ENCODE data around the gene GOLGA7B. TPM values are rescaled to one million over a fixed set of nuclear protein-coding genes. Genes with fewer than 3 reads are reported as not detected.
A peak's percentile ranks its signal among the peaks of the same experiment; 100 is the strongest.

Gene GOLGA7B
- total and polyA plus RNA-seq, 8 donors, result 0.17 to 1.9 (median 0.49) TPM

DNA sequence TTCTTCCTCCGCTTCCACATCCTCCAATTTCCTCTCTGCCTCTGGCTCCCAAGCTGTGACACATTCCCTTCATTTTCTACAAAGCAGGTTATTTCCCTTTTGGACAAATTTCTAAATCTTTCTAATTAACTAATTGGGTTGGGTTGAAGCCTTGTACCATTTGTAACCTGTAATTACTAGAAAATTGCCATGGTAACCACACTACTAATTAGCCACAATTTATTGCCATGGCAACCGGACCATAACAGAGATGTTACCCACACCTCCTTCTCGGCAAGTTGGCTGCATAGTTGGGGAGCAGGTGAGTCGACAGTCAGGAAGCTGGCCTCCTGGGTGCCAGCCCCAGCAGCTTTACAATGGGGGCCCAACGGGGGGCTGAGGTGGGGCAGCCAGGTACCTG is 61.6 kb downstream of the GOLGA7B start:
- H3K4me1 ChIP-seq, result peaks cover 0 to 2% of the 10 kb centered on the region in 2 donors
- H3K27ac ChIP-seq, result no peak overlapping the region
- DNase-seq (no peak), ATAC-seq (no peak)
- H3K9me3 ChIP-seq, result no peaks in the 10 kb centered on the region
- H3K4me3 ChIP-seq, result no peak overlapping the region
- TF ChIP-seq, protein P1, sequence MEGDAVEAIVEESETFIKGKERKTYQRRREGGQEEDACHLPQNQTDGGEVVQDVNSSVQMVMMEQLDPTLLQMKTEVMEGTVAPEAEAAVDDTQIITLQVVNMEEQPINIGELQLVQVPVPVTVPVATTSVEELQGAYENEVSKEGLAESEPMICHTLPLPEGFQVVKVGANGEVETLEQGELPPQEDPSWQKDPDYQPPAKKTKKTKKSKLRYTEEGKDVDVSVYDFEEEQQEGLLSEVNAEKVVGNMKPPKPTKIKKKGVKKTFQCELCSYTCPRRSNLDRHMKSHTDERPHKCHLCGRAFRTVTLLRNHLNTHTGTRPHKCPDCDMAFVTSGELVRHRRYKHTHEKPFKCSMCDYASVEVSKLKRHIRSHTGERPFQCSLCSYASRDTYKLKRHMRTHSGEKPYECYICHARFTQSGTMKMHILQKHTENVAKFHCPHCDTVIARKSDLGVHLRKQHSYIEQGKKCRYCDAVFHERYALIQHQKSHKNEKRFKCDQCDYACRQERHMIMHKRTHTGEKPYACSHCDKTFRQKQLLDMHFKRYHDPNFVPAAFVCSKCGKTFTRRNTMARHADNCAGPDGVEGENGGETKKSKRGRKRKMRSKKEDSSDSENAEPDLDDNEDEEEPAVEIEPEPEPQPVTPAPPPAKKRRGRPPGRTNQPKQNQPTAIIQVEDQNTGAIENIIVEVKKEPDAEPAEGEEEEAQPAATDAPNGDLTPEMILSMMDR (IDR thresholded peaks at IDR 0.05), result no peak
- peaks cover 0 to 37% of the 10 kb centered on the region in 2 donors for H3K27me3 ChIP-seq
- intact Hi-C loops (cut with DNase I), result loop anchor here in 1 of 2 donors (5.0 kb wide), 1 partner anchor 131 kb away; no protein-coding TSS in a partner anchor
- no peaks in the 10 kb centered on the region for H3K36me3 ChIP-seq

DNA sequence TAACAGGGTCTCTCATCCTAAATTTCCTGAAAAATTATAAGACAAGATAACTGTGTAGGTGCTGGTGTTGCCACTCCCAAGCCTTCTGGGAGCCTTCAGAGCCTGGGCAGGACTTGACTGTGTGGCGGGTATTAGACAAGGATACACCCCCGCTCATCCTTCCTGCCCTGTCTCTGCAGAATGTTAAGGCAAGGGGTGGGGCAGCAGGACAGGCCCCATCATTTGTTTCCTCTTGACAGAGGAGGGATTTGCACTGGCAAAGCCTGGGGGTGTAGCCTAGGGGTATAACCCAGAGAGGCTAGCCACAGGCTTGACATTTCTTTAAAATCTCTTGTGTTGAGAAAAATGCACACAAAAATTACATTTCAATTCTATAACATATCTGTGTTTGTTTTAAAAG is 63.5 kb downstream of the GOLGA7B start:
- Histone ChIP-seq H3K36me3 (no peaks in the 10 kb centered on the region), H3K9me3 (no peaks in the 10 kb centered on the region), H3K27me3 (peaks cover 0 to 36% of the 10 kb centered on the region in 2 donors), H3K4me3 (no peak overlapping the region), H3K27ac (no peak overlapping the region), H3K4me1 (peaks cover 0 to 2% of the 10 kb centered on the region in 2 donors)
- DNase-seq (no peak), ATAC-seq (no peak)
- TF ChIP-seq, protein P1 (IDR thresholded peaks at IDR 0.05), result no peak
- intact Hi-C loops (cut with DNase I), result loop anchor here in 1 of 2 donors (5.0 kb wide), 1 partner anchor 129 kb away; no protein-coding TSS in a partner anchor

DNA sequence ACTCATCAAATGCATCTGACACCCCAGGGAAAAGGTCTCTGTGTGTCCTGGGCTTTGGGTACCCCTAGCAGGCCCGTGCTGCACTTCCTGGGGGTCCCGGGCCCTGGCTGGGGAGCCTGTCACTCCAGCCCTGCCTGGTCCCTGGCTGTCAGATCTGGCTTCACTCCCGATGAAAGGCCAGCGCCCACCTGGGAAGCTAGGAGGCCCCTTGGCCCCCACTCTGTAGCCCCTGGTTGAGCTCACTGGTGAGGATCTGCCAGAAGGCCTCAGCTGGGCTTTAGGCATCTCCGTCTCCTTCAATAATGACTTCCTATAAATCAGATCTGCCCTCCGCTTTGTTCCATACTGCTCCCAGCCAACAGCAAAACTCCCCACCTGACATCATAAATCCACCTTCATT is 64.0 kb downstream of the GOLGA7B start:
- Histone ChIP-seq H3K9me3 (no peaks in the 10 kb centered on the region), H3K4me3 (no peak overlapping the region), H3K27me3 (peaks cover 0 to 36% of the 10 kb centered on the region in 2 donors), H3K36me3 (no peaks in the 10 kb centered on the region), H3K4me1 (peaks cover 0 to 2% of the 10 kb centered on the region in 2 donors), H3K27ac (no peak overlapping the region)
- intact Hi-C loops (cut with DNase I), result loop anchor here in 1 of 2 donors (5.0 kb wide), 1 partner anchor 129 kb away; no protein-coding TSS in a partner anchor
- DNase-seq, result no peak
- ATAC-seq, result no peak
- TF ChIP-seq, protein P1 (IDR thresholded peaks at IDR 0.05), result no peak

DNA sequence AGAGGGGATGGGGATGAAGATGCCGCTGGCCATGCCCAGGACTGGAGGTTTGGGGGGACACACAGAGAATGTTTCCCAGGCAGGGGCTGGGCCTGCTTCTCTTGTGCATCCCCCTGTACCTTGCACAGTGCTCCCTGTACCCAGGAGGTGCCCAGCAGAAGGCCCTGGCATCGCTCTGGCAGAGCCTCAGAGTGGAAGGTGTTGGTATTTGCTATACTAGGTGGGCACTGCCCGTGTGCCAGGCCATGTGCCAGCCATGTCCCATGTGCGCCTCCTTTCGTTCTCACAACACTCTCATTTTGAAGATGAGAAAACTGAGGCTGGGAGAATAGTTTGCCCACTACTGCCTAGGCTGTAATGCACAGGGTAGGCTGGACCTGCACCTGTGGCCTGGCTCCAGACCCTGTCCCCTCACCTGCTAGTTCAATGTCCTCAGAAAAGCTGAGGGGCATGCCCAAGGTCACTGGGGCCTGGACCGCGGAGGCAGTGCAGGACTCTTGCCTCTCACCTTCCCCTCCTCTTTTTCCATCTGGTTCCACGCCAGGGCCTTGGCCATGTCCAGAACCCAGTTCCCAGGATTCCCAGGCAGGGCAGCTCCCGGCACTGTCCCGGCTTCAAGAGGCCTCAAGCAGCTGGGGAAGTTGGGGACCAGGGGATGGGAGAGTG is 64.7 kb downstream of the GOLGA7B start:
- no peak overlapping the region for H3K4me3 ChIP-seq
- DNase-seq (no peak), ATAC-seq (peak; percentile 7)
- TF ChIP-seq, protein P1 (IDR thresholded peaks at IDR 0.05), result no peak
- no peaks in the 10 kb centered on the region for H3K9me3 ChIP-seq
- intact Hi-C loops (cut with DNase I), result loop anchor here in 1 of 2 donors (5.0 kb wide), 1 partner anchor 128 kb away; no protein-coding TSS in a partner anchor
- H3K4me1 ChIP-seq, result peaks cover 0 to 2% of the 10 kb centered on the region in 2 donors
- H3K27me3 ChIP-seq, result peaks cover 0 to 36% of the 10 kb centered on the region in 2 donors
- H3K27ac ChIP-seq, result no peak overlapping the region
- H3K36me3 ChIP-seq, result no peaks in the 10 kb centered on the region

DNA sequence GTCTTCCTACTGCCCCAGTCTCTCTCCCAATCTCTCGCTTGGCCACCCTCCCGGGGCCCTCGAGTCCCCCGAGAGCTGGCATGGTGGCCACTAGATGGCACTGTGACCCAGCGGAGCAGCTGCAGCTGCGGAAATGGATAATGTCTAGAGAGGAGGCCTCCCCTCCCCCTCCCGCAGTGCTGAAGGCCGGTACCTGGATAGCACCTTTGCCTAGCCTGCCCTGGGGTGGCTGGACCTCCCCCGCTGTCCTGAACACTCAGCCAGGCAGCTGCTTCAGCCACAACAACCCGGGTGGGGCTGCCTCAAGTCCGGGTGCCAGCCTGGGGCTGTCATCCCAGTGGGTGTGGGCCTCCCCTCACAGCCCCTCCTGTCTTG is 65.2 kb downstream of the GOLGA7B start:
- no peaks in the 10 kb centered on the region for H3K9me3 ChIP-seq
- TF ChIP-seq, protein P1 (IDR thresholded peaks at IDR 0.05), result peak; percentile 86 to 93
- ATAC-seq, result peak; percentile 91
- H3K4me1 ChIP-seq, result peaks cover 0 to 2% of the 10 kb centered on the region in 2 donors
- no peak overlapping the region for H3K27ac ChIP-seq
- peak; percentile 57 to 91 (median 77) for DNase-seq
- no peak overlapping the region for H3K4me3 ChIP-seq
- H3K27me3 ChIP-seq, result peaks cover 0 to 36% of the 10 kb centered on the region in 2 donors
- intact Hi-C loops (cut with DNase I), result loop anchor here in 1 of 2 donors (5.0 kb wide), 1 partner anchor 127 kb away; no protein-coding TSS in a partner anchor
- H3K36me3 ChIP-seq, result no peaks in the 10 kb centered on the region

Measured in left lung (tissue), 10 donors.